Stomach smooth muscle (tissue), 2 donors: ENCODE data around the gene DGKQ.

ENCODE experiments used
- H3K27ac ChIP-seq: one replicate; pipeline ENCODE4 v1.7.0; 2013; ENCODE audit warnings: mild to moderate bottlenecking, low read length, inconsistent platforms
- H3K27me3 ChIP-seq, 2 donors: one replicate each; pipeline ENCODE4 v1.7.0; 2013; ENCODE audit warnings: low read length in 2 of 2; ENCODE audit not compliant: insufficient read depth in 2 of 2, control insufficient read depth in 1 of 2
- H3K36me3 ChIP-seq, 2 donors: one replicate each; pipeline ENCODE4 v1.7.0; 2013; ENCODE audit warnings: low read length in 2 of 2; ENCODE audit not compliant: control insufficient read depth in 2 of 2, insufficient read depth in 2 of 2
- H3K4me1 ChIP-seq: one replicate; pipeline ENCODE4 v1.7.0; 2013; ENCODE audit warnings: low read length; ENCODE audit not compliant: control insufficient read depth, insufficient read depth
- H3K4me3 ChIP-seq, 2 donors: one replicate each; pipeline ENCODE4 v1.7.0; 2013; ENCODE audit warnings: low read length in 2 of 2
- H3K9ac ChIP-seq, 2 donors: one replicate each; pipeline ENCODE4 v1.7.0; 2013; ENCODE audit warnings: low read length in 2 of 2, mild to moderate bottlenecking in 1 of 2
- H3K9me3 ChIP-seq, 2 donors: one replicate each; pipeline ENCODE4 v1.7.0; 2013; ENCODE audit warnings: low read length in 2 of 2; ENCODE audit not compliant: control insufficient read depth in 2 of 2
- donor health status: healthy.
- donor health status: Pancreatic carcinoma.

DGKQ gene

DNA sequence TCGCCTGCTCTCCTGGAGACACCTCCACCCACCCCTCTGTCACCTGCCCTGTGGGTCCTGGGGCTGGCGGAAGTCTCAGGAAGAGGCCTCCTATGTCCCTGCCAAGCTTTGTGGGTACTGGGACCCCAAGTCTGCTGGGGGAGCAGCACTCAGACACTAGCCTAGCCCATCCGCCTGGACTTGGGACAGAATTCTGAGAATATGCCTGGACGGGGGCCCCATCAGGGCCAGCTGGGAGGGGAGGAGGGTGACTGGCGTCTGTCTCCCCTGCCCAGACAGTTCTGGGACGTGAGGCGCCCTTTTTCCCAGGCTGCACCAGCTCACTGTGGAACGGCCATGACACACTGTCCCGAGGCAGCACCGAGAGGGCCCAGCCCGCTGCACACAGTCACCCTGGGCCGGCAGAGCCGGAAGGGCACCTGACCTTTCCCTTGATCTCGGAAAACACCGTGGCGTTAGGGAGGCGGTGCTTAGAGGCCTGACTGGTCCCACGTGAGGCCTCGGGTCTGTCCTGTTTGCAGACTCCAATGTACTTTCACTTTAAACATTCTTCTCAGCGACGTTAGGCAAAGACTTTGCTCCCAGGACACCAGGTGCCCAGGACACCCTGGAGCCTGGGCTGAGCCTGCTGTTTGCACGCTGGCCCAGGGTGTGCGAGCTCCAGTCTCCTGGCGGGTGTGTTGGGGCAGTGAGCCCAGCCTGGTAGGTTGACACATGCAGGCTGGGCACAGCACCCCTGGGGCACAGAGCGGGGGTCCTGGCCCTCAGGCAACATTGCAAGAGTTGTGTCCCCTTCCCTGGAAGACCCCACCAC is 19.1 kb upstream of the DGKQ start:
- peak overlapping the region in 1 of 2 donors; percentile 40 for H3K4me3 ChIP-seq
- peaks cover 10% of the 10 kb centered on the region for H3K4me1 ChIP-seq
- H3K9me3 ChIP-seq, result no peaks in the 10 kb centered on the region
- no peak overlapping the region for H3K9ac ChIP-seq
- H3K27ac ChIP-seq, result no peak overlapping the region
- H3K36me3 ChIP-seq, result peaks cover 0 to 4% of the 10 kb centered on the region in 2 donors
- peaks cover 7 to 8% of the 10 kb centered on the region in 2 donors for H3K27me3 ChIP-seq

DNA sequence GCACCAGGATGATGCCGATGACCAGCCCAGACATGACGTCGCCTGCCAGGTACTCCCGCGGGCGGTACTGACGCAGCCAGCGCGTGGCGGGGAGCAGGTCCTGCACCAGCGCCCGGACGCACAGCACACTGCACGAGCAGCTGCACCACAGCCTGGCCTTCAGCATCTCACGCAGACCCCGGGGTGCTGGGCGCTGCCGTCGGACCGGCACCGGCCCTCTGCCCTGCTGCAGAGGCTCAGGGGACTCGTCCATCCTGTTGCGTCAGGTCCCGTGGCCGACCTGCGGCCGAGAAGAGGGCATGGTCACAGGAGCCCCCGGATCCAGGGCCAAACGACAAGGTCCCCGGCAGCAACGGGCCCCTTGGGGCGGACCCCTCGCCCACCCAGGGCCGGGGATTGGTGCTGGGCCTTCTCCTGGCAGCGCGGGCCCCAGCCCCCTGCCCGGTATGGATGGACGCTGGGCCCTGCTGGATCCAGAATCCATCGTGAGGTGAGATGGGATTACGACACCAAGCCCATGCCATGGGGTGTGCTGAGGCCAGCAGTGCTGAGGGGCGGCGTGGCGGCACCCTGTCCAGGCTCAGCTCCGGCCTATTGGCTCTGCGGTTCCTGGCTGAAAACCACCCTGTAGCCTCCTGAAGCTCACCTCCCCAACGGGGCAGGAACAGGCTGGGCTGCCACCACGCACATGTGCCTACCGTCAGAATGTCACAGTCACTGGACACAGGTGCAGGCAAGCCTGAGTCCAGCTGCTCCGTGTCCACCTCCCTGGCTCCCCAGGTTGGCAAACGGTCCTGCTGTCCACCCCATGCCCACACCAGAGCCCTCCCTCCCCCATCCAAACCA is 18.3 kb upstream of the DGKQ start:
- Histone ChIP-seq H3K36me3 (peaks cover 0 to 4% of the 10 kb centered on the region in 2 donors), H3K9ac (no peak overlapping the region), H3K4me3 (no peak overlapping the region), H3K4me1 (peaks cover 12% of the 10 kb centered on the region), H3K27ac (no peak overlapping the region), H3K27me3 (peaks cover 2 to 6% of the 10 kb centered on the region in 2 donors), H3K9me3 (no peaks in the 10 kb centered on the region)

DNA sequence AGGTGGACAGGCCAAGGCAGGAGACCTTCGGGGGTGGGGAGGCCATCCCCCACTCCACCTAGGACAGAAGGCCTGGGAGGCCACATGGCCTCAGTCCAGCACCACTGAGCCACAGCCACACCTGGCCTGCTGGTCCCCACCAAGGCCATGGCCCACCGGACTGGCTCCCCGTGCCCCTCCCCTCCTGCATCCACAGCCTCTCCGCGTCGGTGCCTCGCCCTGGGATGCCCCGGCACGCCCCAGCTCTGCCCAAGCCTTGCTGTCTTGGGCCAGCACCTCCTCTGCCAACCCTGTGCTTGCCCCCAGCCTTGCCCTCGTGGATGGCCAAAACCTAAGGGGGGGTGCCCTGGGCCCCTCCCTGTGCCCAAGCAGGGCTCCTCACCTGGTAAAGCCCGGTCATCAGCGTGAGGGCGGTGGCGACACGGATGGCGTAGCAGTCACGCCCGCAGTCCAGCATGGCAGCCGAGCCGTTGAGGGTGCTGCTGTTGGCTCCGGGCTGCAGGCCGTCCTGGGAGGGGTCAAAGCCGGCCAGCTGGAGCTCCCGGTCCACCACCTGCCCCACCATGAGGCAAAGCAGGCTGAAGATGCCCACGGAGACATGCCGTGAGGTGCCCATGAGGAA is 17.5 kb upstream of the DGKQ start:
- Histone ChIP-seq H3K9me3 (no peaks in the 10 kb centered on the region), H3K9ac (no peak overlapping the region), H3K27me3 (peaks cover 0 to under 1% of the 10 kb centered on the region in 2 donors), H3K4me3 (no peak overlapping the region), H3K27ac (no peak overlapping the region), H3K4me1 (peaks cover 18% of the 10 kb centered on the region), H3K36me3 (peaks cover 0 to 4% of the 10 kb centered on the region in 2 donors)

DNA sequence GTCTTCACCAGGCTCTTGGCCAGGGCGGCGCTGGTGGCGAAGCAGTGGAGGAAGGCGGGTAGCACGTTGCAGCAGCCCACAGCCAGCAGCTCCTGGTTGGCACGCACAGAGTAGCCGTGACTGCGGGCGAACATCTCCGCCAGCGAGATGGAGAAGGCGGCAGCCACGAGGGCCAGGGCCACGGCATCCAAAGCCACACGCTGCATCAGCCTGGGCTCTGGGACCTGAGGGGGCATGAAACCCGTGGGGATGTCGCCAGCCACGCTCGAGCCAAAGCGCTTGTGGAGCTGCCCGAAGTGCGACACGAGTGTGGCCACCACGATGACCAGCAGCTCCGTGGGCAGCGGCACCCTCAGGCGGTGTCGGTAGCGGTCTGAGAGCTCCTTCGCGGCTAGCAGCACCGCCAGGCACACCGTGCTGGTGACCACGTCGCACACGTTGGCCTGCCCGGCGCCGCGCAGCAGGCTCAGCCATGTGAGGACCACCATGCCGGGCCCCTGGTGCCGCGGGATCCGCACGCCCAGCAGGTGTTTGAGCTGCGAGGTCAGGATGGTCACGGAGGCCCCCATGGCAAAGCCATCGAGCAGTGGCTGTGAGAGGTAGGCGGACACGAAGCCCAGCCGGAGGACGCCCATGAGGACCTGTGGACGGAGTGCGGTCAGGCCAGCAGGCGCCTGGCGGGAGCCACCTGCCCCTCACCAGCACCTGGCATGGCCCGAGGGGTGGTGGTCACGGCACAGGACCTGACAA is 16.5 kb upstream of the DGKQ start:
- Histone ChIP-seq H3K36me3 (peaks cover 0 to 4% of the 10 kb centered on the region in 2 donors), H3K4me1 (peaks cover 19% of the 10 kb centered on the region), H3K27ac (no peak overlapping the region), H3K27me3 (no peaks in the 10 kb centered on the region), H3K9me3 (no peaks in the 10 kb centered on the region), H3K4me3 (no peak overlapping the region), H3K9ac (no peak overlapping the region)

DNA sequence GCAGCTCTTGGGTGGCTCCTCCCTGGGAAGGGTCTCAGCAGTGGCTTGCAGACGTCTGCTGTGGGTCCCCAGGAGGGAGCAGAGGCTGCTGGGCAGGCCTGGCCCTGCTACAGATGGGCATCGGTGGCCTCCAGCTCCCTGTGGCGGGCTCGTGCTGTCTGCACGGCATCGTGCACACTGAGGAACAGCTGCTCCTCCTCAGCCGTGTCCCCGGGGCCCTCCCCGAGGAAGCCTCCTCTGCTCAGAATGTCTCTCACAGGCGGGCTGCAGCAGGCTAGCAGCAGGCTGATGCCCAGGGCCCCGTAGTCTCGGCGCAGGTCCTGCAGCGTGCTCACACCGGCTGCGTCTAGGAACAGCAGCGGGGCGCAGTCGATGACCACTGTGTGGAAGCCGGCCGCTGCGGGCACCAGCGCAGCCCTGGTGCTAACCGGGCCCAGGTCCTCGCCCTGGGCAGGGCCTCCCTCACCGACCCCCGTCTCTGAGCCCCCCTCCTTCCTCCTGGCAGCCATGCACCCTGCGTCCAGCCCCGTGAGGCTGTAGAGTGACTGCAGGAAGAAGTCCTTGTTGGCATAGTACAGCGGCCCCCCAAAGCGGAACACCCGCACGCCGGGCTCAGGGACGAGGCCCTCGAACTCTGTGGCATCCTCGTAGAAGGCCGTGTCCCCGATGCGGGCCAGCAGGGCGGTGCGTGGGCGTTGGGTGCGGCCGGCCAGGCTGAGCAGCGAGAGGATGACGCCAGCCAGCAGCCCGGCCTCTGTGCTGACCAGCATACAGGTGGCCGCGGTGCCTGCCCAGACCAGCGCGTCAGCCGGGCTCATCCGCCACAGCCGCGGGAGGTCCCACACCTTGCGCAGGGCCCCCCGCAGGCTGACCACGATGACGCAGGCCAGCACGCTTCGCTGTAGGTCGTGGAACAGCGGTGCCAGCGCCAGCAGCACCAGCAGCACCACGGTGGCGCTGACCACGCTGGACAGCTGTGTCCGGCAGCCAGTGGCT is 15.7 kb upstream of the DGKQ start:
- Histone ChIP-seq H3K4me1 (peaks cover 19% of the 10 kb centered on the region), H3K9ac (no peak overlapping the region), H3K9me3 (no peaks in the 10 kb centered on the region), H3K27ac (no peak overlapping the region), H3K36me3 (peaks cover 0 to 4% of the 10 kb centered on the region in 2 donors), H3K4me3 (no peak overlapping the region), H3K27me3 (no peaks in the 10 kb centered on the region)

DNA sequence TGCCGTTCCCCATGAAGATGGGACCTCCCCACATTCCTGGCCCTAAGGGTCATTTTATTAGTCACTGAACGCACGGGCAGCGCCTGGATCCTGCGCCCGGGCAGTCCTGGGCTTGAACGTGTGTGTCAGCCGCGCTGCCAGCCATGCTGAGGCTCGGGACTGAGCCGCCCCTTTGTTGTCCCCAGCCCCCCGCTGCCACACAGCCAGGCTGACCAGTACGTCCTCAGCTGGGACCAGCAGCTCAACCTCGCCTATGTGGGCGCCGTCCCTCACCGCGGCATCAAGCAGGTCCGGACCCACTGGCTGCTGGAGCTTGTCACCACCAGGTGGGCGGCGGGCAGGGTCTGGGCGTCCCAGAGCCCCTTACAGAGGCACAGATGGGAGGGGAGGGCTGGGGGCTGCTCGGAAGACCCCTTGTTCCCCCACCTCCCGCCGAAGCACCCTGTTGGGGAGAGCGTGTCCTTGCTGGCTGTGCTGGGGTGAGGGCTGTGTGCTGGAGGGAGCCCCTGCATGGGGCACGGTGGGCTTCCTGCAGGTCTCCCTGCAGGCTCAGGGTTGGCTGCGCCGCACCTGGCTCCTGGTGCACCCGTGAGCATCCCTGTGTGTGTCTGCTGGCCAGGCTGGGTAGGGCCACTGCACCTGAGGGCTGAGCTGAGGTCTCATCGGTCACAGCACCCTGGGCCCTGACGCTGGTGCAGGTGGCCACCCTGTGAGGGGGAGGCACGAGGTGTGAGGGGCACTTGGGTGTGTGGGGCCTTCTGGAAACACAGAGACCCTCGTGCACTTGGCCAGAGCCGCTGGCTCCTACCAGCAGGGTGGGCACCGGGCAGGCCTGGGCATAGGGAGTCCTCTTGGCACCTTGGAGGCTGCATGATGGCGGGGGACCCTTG is 14.5 kb upstream of the DGKQ start:
- no peaks in the 10 kb centered on the region for H3K9me3 ChIP-seq
- no peak overlapping the region for H3K27ac ChIP-seq
- peak overlapping the region; percentile 81 to 91 for H3K4me3 ChIP-seq
- no peaks in the 10 kb centered on the region for H3K27me3 ChIP-seq
- peaks cover 0 to 4% of the 10 kb centered on the region in 2 donors for H3K36me3 ChIP-seq
- H3K4me1 ChIP-seq, result peaks cover 19% of the 10 kb centered on the region
- peak overlapping the region in 1 of 2 donors; percentile 71 for H3K9ac ChIP-seq

DNA sequence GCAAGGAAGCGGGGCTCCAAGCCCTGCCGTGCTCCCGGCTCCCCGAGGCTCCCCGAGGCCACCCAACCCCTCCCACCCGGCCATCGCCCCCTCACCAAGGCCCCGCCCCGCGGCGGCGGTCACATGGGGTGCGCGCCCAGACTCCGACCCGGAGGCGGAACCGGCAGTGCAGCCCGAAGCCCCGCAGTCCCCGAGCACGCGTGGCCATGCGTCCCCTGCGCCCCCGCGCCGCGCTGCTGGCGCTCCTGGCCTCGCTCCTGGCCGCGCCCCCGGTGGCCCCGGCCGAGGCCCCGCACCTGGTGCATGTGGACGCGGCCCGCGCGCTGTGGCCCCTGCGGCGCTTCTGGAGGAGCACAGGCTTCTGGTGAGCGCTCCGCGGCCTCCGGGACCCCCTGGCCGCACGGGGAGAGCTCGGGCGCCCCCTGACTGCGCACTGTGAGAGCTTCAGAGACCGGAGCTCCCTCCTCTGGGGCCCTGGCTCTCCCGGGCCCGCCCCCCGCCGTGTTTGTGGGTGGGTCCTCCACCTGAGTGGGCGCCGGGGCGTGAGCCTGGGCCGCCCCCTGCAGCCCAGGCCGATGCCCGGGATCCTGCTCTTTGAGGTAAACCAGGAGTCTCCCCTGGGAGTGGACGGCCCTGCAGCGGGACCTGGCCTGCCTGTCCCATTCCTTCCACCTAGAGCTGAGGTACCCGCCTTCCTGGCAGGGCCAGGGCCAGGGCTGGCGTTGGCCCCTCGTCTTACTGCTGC is 13.7 kb upstream of the DGKQ start, which contains the start of gene IDUA:
IDUA (plus strand) TSS at position 166 of the 745 bp plus-strand sequence; CDS start at position 207, 41 bp downstream.
- peak within 1 kb of the TSS; percentile 81 to 91 for H3K4me3 ChIP-seq
- no peak within 1 kb of the TSS for H3K27ac ChIP-seq
- H3K27me3 ChIP-seq, result no peaks in the 10 kb centered on the region
- peaks cover 0 to 4% of the 10 kb centered on the region in 2 donors for H3K36me3 ChIP-seq
- peaks cover 19% of the 10 kb centered on the region for H3K4me1 ChIP-seq
- no peaks in the 10 kb centered on the region for H3K9me3 ChIP-seq
- peak within 1 kb of the TSS; percentile 71 to 76 for H3K9ac ChIP-seq

DNA sequence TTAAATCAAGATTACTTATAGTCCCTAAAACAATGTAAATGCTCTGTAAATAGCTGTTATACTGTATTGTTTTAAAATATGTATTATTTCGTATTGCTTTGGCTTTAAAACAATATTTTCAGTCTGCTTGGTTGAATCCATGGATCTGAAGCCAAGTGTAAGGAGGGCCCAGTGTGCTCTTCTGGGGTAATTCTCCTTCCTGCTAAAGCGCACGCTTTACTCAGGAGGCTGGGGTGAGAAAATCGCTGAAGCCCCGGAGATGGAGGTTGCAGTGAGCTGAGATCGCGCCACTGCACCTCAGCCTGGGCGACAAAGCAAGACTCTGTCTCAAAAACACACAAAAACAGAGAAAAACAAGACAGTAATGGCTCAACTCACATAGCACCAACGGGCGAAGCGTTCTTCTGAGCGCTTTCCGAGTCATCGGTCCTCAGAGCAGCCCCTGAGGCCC is 13.1 kb upstream of the DGKQ start:
- peaks cover 0 to 4% of the 10 kb centered on the region in 2 donors for H3K36me3 ChIP-seq
- peak overlapping the region; percentile 71 to 76 for H3K9ac ChIP-seq
- H3K4me1 ChIP-seq, result peaks cover 19% of the 10 kb centered on the region
- H3K4me3 ChIP-seq, result peak overlapping the region; percentile 81 to 91
- H3K27me3 ChIP-seq, result no peaks in the 10 kb centered on the region
- H3K27ac ChIP-seq, result no peak overlapping the region
- H3K9me3 ChIP-seq, result no peaks in the 10 kb centered on the region
